Large intestine (tissue), 1 donor: ENCODE data around the gene SMNDC1. TPM values are rescaled to one million over a fixed set of nuclear protein-coding genes. Genes with fewer than 3 reads are reported as not detected.

Experiments
- polyA plus RNA-seq: library from polyadenylated mRNA; unstranded; fragments of 120-200 nt; gene quantifications from one replicate; pipeline ENCODE4 v1.2.1, GENCODE V29; 2013

SMNDC1 gene
- polyA plus RNA-seq, 1 donor: 33.8 TPM

Other genes starting within 250 kb of the SMNDC1 start
- gene MXI1, start 97.3 kb downstream of the SMNDC1 start, polyA plus RNA-seq: 22.9 TPM
- 23.2 TPM for gene DUSP5, start 193.0 kb upstream of the SMNDC1 start, polyA plus RNA-seq